Skeletal muscle tissue (tissue), 4 donors: ENCODE data around the gene AP1S2. TPM values are rescaled to one million over a fixed set of nuclear protein-coding genes. Genes with fewer than 3 reads are reported as not detected.

Experiments
- H3K27ac ChIP-seq: one replicate; pipeline ENCODE4 v1.7.0; 2013; ENCODE audit warnings: mild to moderate bottlenecking, low read depth, low read length, inconsistent platforms
- H3K27me3 ChIP-seq, 3 donors: one replicate each; pipeline ENCODE4 v1.7.0; 2013; ENCODE audit warnings: low read length in 3 of 3; ENCODE audit not compliant: control insufficient read depth in 3 of 3, insufficient read depth in 3 of 3
- H3K36me3 ChIP-seq, 3 donors: one replicate each; pipeline ENCODE4 v1.7.0; 2013; ENCODE audit warnings: low read length in 3 of 3; ENCODE audit not compliant: control insufficient read depth in 3 of 3, insufficient read depth in 3 of 3
- H3K4me1 ChIP-seq, 3 donors: one replicate each; pipeline ENCODE4 v1.7.0; 2013; ENCODE audit warnings: low read length in 3 of 3, mild to moderate bottlenecking in 3 of 3; ENCODE audit not compliant: control insufficient read depth in 3 of 3, insufficient read depth in 3 of 3
- H3K4me3 ChIP-seq, 3 donors: one replicate each; pipeline ENCODE4 v1.7.0; 2013; ENCODE audit warnings: low read length in 3 of 3
- H3K9ac ChIP-seq, 3 donors: one replicate each; pipeline ENCODE4 v1.7.0; 2013; ENCODE audit warnings: low read length in 3 of 3, mild to moderate bottlenecking in 3 of 3, moderate library complexity in 2 of 3, low read depth in 1 of 3
- H3K9me3 ChIP-seq, 3 donors: one replicate each; pipeline ENCODE4 v1.7.0; 2013; ENCODE audit warnings: low read length in 3 of 3; ENCODE audit not compliant: control insufficient read depth in 3 of 3
- total RNA-seq: library from RNA; depleted of rRNA; stranded (reverse); fragments of >200 nt; gene quantifications from one replicate; pipeline ENCODE4 v1.2.3, GENCODE V29; 2014
- donor health status: Osteomylitis.

AP1S2 gene
- total RNA-seq, 1 donor from 2014 or later, result 28.2 TPM

- Histone ChIP-seq H3K4me1 (peaks cover 2 to 12% (median 2%) of the 10 kb centered on the region in 3 donors), H3K9me3 (no peaks in the 10 kb centered on the region)
Observed at GRCh38 chrX:15789979-15790768, 64.4 kb downstream of the AP1S2 start, which contains the start of gene ZRSR2. TSS of gene ZRSR2 (plus strand) at chrX:15790484. CDS start at chrX:15790496, 12 bp downstream.

GRCh38 chrX:15786915-15787314, 67.7 kb downstream of the AP1S2 start:
- Histone ChIP-seq H3K9me3 (no peaks in the 10 kb centered on the region), H3K27ac (no peak overlapping the region), H3K4me3 (no peak overlapping the region), H3K4me1 (peaks cover 2 to 12% (median 2%) of the 10 kb centered on the region in 3 donors), H3K27me3 (no peaks in the 10 kb centered on the region), H3K36me3 (peaks cover 0 to 3% (median 0%) of the 10 kb centered on the region in 3 donors), H3K9ac (no peak overlapping the region)

More at GRCh38 chrX:15789979-15790768, 64.4 kb downstream of the AP1S2 start, which contains the start of gene ZRSR2:
- Histone ChIP-seq H3K36me3 (no peaks in the 10 kb centered on the region), H3K27ac (peak within 1 kb of the TSS; percentile 64), H3K9ac (peak within 1 kb of the TSS; percentile 76 to 84 (median 81)), H3K27me3 (no peaks in the 10 kb centered on the region), H3K4me3 (peak within 1 kb of the TSS; percentile 88 to 95 (median 88))

- H3K27me3 ChIP-seq, result no peaks in the 10 kb centered on the region
- H3K27ac ChIP-seq, result no peak overlapping the region
- no peak overlapping the region for H3K9ac ChIP-seq
- H3K36me3 ChIP-seq, result peaks cover 0 to 7% (median 3%) of the 10 kb centered on the region in 3 donors
- H3K4me3 ChIP-seq, result no peak overlapping the region
- no peaks in the 10 kb centered on the region for H3K9me3 ChIP-seq
- peaks cover 0 to 5% (median 0%) of the 10 kb centered on the region in 3 donors for H3K4me1 ChIP-seq
Observed at GRCh38 chrX:15785176-15785750, 69.3 kb downstream of the AP1S2 start.

- Histone ChIP-seq H3K4me3 (no peak overlapping the region), H3K4me1 (no peaks in the 10 kb centered on the region), H3K27me3 (no peaks in the 10 kb centered on the region), H3K9me3 (no peaks in the 10 kb centered on the region), H3K36me3 (peaks cover 3 to 7% (median 3%) of the 10 kb centered on the region in 3 donors), H3K27ac (no peak overlapping the region), H3K9ac (no peak overlapping the region)
Observed at GRCh38 chrX:15781961-15782699, 72.5 kb downstream of the AP1S2 start.

Other genes with a start within 250 kb of the AP1S2 start
- gene CLTRN, start 190.0 kb downstream of the AP1S2 start, total RNA-seq, result not detected
- gene CA5B, start 116.5 kb downstream of the AP1S2 start, total RNA-seq, result 4.2 TPM
- gene ZRSR2, start 64.3 kb downstream of the AP1S2 start, total RNA-seq, result 2.6 TPM